GM13977 (cell line): ENCODE results near the gene GABARAP.
A peak's percentile ranks its signal among the peaks of the same experiment; 100 is the strongest.
"Not testable (repeated sequence)": the region's sequence is repeated elsewhere in the genome, so short reads cannot be mapped to it uniquely, and the experiment has no call there.

Experiments
- DNase-seq: peaks from one replicate; pipeline ENCODE4 v3.0.0; 2012; ENCODE audit warnings: low spot score
- CTCF ChIP-seq: IDR thresholded peaks from 2 replicates; pipeline ENCODE4 v1.5.1; 2012; ENCODE audit warnings: mild to moderate bottlenecking, control low read depth; ENCODE audit not compliant: insufficient read depth; ENCODE audit errors: extremely low read depth, missing control alignments
- in situ Hi-C: fragments of 300-500 bp; cut with MboI; formaldehyde crosslinking; loops from one replicate; pipeline ENCODE4 v1.12.0; 2022; ENCODE audit warnings: low sequenced_read_pairs, low pct_unique_long_range_greater_than_20kb, mixed read lengths, inconsistent platforms; ENCODE audit not compliant: unreplicated experiment

The GABARAP gene

GRCh38 chr17:7248796-7249195, 6.5 kb upstream of the GABARAP start:
- in situ Hi-C loops, result no loop called here
- DNase-seq, result no peak
- no peak for TF ChIP-seq CTCF

- in situ Hi-C loops, result no loop called here
- no peak for TF ChIP-seq CTCF
- DNase-seq, result no peak
Observed at GRCh38 chr17:7246779-7247178, 4.5 kb upstream of the GABARAP start.

GRCh38 chr17:7243838-7244237, 1.6 kb upstream of the GABARAP start:
- in situ Hi-C loops, DNase-seq: not testable (repeated sequence)

GRCh38 chr17:7243453-7243729, 1.1 kb upstream of the GABARAP start:
- TF ChIP-seq CTCF, result no peak
- in situ Hi-C loops, result no loop called here
- no peak for DNase-seq

DNA sequence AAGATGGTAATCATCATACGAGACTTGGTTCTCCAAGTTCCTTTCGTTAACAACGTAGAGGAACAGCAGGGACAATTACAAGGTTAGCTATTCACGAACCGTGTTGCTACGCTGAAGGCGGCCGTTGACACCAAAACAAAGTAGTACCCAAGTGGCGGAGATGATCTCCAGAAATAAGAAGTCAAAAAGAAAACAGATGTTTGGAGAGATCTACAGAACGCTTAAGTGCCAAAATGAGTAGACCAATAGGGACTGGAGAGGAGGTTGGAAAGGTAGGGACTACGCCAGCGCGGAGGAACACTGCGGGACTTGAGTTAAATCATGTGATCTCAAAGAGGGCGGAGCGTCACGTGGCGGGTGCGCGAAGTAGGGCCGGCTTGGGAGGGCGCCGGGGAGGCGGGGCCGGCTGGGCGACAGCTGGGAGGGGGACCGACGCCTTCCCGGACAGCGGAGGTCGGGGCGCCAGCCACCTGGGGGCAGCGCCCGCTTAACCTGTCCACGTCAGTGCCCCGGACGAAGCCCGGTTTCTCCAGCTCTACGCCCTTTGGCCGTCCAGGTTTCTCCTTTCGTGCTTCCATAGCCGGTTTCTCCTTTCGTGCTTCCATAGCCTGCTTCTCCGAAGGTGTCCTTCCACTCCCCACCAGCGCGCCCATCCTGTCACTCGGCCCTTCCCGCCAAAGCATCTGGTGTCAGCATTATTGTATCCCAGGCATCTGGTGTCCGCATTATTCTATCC, 636 bp upstream of the GABARAP start:
- DNase-seq, result peak; percentile 91
- peak; percentile 19 for TF ChIP-seq CTCF
- in situ Hi-C loops, result no loop called here

GRCh38 chr17:7241090-7241733, 1.0 kb downstream of the GABARAP start:
- TF ChIP-seq CTCF, result no peak
- DNase-seq, result no peak
- in situ Hi-C loops, result no loop called here

DNA sequence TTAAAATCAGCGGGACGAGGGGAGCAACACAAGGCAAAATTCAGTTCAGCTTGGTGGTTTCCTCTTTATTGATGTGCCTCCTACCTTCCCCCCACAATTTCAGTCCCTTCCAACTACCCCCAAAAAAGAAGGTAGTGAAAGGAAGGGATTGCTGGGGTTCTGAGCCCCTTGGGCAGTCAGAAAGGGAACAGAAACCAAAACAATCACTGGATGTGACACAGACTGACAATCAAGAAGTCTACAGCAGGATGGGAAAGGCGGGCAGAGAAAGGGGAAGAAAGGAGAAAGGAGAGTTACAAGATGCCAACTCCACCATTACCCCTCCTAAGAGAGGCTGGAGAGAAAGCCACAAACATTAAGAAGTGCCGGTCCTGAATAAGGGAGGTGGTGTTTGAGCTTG, 1.9 kb downstream of the GABARAP start:
- no peak for DNase-seq
- in situ Hi-C loops, result no loop called here
- TF ChIP-seq CTCF, result no peak
